Skin of body (tissue), 2 donors: Measurements from ENCODE around the gene REV1. TPM values are rescaled to one million over a fixed set of nuclear protein-coding genes. Genes with fewer than 3 reads are reported as not detected.
"Not testable (repeated sequence)": the region's sequence is repeated elsewhere in the genome, so short reads cannot be mapped to it uniquely, and the experiment has no call there.

Experiments used
- DNase-seq: peaks from one replicate; lab custom pipeline; 2025; lab: John Stamatoyannopoulos, UW
- total RNA-seq: library from RNA; depleted of rRNA; stranded (reverse); fragments of >200 nt; gene quantifications from one replicate; pipeline ENCODE4 v1.2.3, GENCODE V29; 2014

REV1 gene
- 74.3 TPM for total RNA-seq

DNA sequence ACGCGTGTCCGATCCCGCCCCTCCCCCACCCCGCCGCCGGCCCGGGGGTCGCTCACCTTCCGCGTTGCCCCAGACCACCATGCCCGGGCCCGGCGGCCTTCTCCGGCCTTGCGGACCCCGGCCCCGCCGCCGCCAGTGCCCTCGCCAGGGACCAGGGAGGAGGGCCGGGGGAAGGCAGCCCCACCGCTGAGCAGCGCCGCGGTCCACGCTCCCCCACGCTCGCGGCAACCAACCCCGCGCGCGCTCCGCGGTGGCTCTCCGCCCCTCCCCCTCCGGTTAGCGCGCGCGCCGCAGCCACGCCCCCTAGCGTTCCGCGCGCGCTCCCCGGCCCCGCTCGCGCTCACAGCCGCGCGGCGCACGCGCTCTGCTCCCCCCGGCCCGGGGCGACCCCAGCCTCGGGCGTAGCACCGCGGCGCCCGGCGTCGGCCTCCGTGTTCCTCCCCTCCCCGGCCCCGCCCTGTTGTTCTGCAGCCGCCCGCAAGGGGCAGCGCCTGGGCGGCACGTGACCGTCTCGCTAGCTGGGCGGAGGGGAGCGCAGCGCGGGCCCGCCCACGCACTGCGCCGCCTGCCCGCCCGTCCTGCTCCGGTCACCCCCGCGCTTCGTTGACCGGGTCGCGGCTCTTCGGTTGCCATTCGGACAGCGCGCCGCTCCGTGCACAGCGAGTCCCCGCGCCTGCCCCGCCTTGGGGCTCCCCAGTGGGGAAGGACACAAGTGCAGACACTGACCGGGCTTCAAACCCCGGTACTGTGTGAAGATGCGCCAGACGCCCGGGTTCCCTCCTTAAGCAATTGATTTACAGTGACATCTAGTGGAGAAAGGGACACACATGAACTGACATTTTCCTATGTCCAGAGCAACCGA lies at the start of gene REV1:
Gene REV1, minus strand, starts transcription at position 257 of the 862 bp plus-strand sequence. CDS start 25,042 bp downstream, outside the sequence.
- peak; percentile 97 for DNase-seq

DNA sequence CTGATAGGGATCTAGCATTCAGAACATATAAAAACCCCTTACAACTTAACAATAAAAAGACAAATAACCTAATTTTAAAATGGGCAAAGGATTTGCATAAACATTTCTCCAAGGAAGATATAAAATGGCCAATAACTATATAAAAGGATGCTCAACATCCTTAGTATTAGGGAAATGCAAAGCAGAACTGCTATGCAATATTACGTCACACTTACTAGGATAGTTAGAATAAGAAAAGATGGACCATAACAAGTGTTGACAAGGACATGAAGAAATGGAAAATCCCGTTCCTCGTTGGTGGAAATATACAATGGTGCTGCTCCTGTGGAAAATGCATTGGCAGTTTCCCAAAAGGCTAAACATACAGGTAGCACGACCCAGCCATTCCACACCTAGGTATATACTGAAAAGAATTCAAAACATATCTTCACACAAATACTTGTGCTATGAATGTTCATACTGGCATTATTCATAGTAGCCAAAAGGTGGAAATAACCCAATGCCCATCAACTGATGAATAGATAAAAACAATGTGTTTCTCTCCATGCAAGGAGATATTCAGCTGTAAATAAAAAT lies 48.2 kb upstream of the REV1 start:
- DNase-seq = no peak

DNA sequence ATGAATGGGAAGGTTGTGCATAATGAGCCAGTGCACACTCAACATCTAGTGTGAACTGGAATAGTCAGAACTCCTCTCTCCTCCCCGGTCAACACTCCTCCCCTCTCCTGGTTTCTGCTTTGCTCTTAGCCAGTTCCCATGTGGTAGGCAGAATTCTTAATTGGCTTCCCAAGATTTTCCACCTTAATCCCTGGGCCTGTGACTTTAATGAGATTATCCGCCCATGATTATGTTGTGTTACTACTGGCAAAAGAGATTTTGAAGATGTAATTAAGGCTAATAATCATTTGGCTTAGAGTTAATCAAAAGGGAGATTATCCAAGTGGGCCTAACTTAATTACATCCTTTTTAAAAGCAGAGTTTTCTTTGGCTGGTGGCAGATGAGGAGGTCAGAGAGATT lies 34.2 kb upstream of the REV1 start:
- DNase-seq = no peak

DNA sequence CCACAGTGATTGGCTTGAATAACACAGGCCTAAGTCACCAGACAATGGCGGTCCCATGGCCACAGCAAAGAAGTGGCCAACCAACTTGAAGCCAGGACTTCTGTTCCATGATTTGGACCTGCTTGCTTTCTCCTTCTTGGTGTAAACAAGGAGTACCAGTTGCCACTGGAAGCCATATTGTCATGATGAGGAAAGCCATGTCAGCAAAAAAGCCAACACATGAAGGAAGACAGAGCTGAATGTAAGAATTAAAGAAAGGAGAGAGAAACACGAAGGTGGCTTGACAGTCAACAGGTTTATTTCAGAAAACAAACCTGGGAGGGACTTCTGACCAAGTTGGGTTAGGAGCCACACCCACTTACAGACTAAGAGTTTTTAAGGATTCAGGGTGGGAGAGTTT lies 32.3 kb upstream of the REV1 start:
- DNase-seq = no peak

DNA sequence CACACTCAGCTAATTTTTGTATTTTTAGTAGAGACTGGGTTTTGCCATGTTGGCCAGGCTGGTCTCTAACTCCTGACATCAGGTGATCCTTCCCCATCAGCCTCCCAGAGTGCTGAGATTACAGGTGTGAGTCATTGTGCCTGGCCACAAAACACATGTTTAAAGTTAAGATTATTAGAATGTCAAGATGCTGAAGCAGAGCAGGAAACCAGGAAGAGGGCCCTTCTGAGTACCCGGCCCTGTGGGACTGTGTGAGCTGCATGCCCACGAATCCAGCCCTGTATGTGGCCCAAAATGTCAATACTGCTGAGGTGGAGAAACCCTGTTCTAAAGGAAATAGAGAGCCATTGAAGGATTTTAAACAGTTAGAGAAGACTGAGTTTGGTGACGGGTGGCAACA lies 31.0 kb upstream of the REV1 start:
- DNase-seq = no peak

DNA sequence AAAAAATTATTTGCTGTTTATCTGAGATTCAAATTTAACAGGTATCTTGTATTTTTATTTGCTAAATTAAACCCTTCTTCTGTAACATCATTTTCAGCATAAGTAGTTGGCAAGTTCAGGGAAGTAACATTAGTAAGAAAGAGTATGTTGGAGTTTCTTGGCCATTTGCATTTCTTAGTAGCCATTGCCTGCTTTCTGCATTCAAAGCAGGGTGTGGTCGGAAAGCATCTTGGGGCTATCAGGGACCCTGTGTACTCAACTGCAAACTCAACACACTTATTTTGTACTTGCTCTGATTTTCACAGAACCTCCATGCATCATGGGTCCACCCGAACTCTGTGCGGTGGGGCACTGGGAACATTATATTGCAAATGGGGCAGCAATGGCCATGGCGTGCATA lies 30.4 kb upstream of the REV1 start:
- no peak for DNase-seq

DNA sequence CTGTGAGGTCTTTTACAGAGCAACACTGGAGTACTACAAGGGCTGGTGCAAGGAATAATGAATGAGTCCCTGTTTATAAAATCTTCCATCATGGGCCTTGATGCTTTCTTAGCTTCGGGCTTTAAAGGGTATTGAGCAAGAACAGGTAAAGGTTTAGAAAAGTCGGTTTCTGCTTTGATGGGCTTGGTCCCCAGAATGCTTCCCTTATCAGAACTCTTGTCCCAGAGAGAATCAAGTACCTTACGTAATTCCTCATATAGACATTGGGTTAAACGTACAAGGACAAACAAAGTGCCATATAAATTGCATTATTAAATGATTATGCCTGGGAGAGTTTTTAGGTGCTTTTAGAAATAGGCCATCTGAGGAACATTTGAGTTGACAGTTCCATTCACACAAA lies 24.5 kb upstream of the REV1 start:
- no peak for DNase-seq

DNA sequence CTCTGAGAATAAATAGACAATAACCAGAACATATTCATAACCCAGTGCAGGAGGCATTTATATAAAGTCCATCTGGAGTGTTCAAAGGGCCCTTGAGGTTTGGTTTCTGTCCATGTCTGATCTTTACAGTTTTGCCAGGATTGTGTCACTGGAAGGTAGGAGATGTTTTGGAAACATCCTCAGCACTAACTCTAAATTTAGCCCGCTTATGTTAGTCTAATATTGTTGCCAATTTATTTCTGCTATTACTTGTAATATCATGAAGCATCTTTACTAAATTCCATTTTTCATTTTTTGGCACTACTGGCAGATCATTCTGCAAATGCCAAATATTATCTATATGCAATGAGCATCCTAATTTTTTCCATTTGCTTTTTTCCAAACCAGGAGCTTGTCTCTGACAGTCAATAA lies 22.4 kb upstream of the REV1 start:
- DNase-seq = peak; percentile 77

DNA sequence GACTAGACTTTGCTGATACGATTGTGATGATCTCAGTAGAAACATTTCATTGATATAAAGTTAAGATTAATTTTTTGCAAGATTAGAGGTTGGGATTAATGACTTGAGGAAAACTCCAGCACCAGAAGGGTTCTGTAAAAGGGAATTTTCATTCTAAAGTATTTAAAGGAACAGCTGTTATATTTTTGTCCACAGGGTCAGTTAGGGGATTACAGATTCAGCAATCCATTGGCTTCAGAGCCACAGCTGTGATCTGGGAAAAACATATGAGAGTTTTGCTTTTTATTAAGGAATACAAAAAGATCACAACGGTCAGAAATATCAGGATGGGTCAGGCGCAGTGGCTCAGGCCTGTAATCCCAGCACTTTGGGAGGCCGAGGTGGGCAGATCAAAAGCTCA lies 19.6 kb upstream of the REV1 start:
- DNase-seq = no peak

DNA sequence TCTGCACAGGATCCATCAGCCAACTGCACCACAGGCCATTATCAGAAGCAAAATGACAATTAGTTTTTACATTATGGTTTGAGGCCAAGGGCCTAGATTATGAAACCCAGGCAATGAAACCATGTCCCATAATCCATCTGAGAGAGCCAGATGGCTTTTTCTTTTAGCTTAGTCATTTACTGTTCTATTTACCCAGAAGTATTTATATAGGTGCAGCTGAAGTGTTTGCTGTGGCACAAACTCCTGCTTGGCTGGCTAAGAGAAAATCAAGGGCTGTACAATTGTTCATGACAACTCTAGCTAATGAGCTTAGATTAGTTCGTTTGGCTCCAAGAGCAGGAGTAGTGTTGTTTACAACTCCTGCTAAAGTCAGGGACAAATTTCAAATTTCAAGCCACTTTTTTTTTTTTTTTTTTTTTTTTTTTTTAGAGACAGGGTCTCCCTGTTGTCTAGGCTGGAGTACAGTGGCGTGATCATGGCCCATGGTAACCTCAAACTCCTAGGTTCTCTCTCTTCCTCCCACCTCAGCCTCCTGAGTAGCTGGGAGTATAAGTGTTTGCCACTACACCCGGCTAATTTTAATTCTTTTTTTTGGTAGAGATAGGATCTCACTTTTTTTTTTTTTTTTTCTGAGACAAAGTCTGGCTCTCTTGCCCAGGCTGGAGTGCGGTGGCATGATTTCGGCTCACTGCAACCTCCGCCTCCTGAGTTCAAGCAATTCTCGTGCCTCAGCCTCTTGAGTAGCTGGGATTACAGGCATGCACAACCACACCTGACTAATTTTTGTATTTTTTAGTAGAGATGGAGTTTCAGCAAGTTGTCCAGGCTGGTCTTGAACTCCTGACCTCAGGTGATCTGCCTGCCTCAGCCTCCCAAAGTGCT lies 18.4 kb upstream of the REV1 start:
- no peak for DNase-seq

DNA sequence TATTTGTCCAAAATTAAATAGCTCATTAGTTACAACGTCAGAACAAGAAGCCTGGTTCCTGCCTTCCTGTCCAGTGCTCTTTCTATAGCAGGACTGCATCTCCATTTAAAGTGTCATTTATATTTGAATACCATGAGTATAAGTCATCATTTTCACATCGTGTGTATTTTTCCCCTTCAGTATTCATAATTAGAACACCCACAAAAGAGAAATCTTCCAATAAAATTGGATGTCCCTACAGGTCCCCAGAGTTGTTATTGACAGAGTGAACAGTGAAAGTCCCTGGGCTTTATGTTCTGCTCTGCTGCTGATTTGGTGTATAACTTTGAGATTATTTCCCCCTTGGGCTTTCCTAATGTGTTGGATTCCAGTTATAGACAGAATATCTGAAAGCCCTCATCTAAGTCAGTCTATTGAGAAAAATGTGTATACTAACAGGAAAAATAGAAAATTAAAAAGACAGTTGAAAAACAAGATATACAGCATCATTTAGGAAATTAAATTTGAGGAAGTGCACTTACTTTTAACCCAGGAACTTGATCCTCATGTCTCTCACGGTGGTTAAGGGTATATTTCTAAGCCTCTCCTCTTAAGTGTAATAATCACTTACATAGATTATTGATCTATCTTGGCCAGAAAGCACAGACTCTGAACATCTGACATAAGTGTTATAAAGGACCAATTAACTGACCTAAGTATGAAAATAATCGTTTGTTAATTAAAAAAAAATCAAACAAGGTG lies 15.2 kb upstream of the REV1 start:
- no peak for DNase-seq

DNA sequence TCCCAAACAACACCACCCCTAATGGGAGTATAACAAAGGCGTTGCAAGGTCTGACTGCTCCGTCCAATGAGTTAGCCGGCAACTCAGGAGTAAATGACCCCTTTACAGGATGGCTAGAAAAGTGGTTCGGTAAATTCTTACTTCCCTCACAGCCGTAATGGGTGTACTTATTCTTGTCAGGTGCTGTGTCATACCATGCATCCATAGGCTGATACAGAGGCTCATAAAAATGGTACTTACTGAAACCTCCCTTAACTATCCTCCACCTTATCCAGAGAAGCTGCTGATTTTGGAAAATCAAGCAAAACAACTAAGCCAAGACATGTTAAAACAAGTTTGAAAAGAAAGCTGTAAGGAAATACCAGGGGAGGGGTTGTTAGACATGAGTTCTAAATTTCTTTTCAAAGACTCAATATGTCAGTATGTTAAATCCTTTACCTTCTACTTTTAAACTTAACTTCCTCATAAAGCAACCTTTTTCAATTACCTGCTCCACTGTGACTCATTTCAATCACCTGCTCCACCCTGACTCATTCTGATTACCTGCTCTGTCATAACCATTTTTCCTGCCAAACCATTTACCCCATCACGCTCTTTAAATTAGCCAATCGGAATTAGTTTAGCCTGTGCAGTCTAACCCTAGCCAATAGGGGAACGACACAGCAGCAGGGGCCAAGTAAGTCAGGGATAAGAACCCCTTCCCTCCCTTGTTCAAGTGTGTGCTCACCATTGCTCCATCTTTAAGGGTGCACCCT lies 14.0 kb upstream of the REV1 start:
- DNase-seq = not testable (repeated sequence)

DNA sequence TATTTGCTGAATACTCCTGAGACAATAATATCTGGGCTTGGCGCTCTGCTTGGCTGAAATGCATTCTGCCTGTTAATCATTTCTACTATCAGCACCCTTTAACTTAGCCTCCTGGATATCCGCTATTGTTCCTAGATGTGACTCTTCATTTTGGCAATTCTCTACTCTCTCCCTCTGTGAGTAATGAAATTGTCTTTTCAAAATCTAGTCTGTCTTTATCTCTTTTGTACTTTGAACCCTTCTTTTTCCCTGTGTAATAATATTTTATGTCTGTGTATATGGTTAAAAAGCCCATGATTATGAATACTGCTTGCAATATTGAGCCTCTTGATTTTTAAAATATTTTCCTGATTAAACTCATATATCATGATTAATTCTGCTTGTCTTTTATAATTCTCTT lies 6.2 kb upstream of the REV1 start:
- DNase-seq = no peak

DNA sequence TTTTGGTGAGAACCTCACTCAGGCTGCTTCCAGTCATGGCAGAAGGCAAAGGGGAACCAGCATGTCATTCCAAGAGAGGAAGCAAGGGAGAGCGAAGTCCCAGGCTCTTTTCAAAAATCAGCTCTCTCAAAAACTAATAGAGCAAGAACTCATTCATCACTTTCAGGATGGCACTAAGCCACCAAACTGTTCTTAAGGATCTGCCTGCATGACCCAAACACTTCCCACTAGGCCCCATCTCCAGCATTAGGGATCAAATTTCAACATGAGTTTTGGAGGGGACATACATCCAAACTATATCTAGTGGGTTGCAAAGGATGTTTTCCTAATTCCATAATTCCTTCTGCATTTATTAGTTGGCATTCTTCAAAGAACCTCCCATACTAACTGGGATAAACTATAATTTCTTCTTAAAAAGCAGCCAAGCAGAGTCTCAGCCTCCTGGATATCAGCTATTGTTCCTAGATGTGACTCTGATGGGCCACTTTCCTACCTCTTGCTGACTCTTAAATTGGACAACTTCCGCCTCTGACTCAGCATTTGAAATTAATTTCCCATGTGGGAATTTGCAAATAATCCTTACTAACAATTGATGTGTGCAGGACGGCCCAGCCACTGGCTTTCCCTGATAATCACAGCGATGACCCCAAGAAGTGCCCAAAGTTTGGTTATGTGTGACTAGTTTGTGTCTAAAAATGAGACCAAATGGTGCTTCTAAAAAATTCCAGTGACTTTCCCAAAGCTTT lies 5.5 kb upstream of the REV1 start:
- peak; percentile 9 for DNase-seq

DNA sequence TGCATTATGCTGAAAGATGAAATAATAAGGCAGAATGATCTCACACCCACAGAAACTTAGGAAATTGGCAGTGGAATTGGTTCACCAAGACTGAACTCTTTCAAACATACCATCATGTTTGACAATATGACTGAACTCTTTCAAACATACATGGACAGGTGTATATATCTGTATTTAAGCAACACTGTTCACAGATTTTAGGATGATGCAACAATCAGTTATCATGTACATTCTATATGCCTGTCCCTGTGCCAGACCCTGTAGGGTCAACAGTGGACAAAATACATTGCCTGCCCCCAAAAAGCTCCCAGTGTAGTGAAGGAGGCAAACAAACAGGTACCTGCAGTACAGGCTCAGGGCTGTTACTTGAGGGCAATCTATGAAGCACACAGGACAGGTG lies 2.9 kb upstream of the REV1 start:
- DNase-seq = no peak

DNA sequence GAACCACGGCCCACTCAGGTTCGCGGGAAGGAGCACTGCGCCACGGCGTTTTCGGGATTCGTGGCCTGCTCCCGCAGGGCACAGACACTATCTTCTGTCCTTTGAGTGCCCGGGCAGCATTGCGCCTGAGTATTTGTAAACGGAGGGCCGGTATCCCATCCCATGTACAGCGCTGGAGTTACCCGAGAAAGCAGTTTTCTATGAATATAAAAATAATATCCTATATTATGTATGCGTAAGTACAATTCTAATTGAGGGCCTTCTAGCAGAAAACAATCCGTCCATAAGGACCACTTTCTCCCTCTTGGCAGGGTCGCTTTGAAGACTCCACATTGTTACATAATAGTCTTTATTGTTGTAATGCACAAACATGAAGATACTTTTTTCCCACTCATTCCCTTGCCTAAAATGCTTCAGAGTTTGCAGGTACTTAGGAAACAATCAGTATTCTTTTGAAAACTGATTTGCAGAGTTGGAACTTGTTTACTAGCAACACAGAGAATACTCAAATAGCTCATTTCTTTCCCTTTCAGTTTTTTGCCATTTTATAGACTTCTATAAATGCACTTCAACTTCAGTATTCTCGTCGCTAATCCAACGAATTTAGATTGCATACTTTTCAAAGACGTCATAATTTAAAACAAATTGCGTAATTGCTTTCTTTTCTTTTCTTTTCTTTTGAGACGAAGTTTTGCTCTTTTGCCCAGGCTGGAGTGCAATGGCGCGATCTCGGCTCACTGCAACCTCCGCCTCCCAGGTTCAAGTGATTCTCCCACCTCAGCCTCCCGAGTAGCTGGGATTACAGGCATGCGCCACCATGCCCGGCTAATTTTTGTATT lies 1.0 kb upstream of the REV1 start:
- DNase-seq = no peak

DNA sequence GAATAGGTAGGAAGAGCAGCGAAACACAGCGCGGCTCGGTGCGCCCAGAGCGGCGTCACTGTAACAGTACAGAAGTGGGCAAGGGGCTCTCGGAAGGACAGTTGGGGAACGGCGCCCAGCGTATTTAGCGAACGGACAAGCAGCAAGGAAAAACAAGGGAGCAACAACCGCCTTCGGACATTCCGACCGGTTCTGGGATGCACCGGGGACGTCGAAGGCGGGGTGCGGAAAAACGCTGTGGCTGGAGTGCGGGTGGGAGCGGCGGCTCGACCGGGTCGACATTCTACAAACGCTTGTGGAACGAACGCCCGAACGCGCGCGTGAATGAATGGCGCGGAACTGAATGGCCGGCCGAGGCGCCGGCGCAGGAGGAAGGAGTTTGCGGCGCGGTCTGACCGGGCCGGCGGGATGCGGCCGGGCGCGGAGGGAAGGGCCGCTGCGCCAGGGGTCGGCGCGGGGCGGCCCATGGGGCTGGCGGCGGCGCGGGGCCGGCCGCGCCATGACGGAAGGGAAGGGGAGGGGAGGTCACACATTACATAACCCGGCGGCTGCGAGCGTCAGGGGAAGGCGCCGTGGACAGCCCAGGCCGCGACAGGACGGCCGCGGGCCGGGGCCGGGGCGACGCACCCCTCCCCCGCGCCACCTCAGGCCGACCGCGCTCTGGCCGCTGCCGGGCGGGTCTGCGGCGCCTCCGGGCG lies 605 bp downstream of the REV1 start:
- peak; percentile 42 for DNase-seq

DNA sequence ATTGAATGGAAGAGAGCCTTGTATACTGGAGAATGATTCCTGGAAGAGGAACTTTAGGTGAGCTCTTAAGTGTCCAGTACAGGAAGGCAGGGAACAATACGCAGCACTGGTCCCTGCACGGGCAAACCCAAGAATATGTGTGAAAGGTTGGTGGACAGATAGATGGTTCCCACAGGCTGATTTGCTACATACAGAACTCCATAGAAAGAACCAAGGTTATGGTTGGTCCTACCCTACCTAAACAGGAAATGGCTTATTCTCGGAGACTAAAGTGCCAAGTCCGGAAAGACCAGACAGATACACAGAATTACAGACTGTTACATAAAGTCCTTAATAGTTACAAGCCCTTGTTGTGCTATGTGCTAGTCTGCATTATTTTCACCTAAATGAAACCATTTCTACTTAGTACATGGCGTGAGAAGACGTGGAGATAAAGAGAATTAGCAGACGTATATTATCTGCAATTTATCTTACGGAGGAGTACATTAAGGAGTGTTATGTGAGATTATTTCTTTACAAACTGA lies 1.2 kb downstream of the REV1 start:
- no peak for DNase-seq
